ENCODE results near the gene ZNF584.

Gene ZNF584

GRCh38 chr19:58466089-58466759 lies 57.8 kb downstream of the ZNF584 start:
- DNase-seq (ENCODE audit: low spot score), result no peak

GRCh38 chr19:58466760-58467589 lies 58.5 kb downstream of the ZNF584 start, which contains the start of gene ZNF324:
TSS of gene ZNF324 (plus strand) at chr19:58467080. CDS start at chr19:58469186, 2,106 bp downstream.
- DNase-seq (ENCODE audit: low spot score), result peak; percentile 96

Measured in LoVo (cell line).